BLaER1 treated with 17β-estradiol and CSF1 and Interleukin-3, amounts not matched to agents 10 nM and 100 nM (cell line): ENCODE measurements around the gene TRIM47.
A peak's percentile ranks its signal among the peaks of the same experiment; 100 is the strongest.

Experiments used
- H3K27ac ChIP-seq, 11 experiments: shearing (Covaris generic); formaldehyde crosslinking; 2 replicates each; pipeline ENCODE4 v1.8.1; 2022
- H3K27me3 ChIP-seq, 11 experiments: shearing (Covaris generic); formaldehyde crosslinking; 2 replicates each; pipeline ENCODE4 v1.8.1; 2022
- H3K36me3 ChIP-seq, 11 experiments: shearing (Covaris generic); formaldehyde crosslinking; 2 replicates each; pipeline ENCODE4 v1.8.1; 2022
- H3K4me1 ChIP-seq, 10 experiments: shearing (Covaris generic); formaldehyde crosslinking; 2 replicates each; pipeline ENCODE4 v1.8.1; 2022
- H3K4me2 ChIP-seq, 11 experiments: shearing (Covaris generic); formaldehyde crosslinking; 2 replicates each; pipeline ENCODE4 v1.8.1; 2022
- H3K4me3 ChIP-seq, 10 experiments: shearing (Covaris generic); formaldehyde crosslinking; 2 replicates each; pipeline ENCODE4 v1.8.1; 2022
- H3K9ac ChIP-seq, 11 experiments: shearing (Covaris generic); formaldehyde crosslinking; 2 replicates each; pipeline ENCODE4 v1.8.1; 2022
- H3K9me3 ChIP-seq, 11 experiments: shearing (Covaris generic); formaldehyde crosslinking; replicated peaks in 1 of 11; 2 replicates each; pipeline ENCODE4 v1.8.1; 2022
- H4K20me1 ChIP-seq, 11 experiments: shearing (Covaris generic); formaldehyde crosslinking; 2 replicates each; pipeline ENCODE4 v1.8.1; 2022
- Cebpa-rat ChIP-seq, 11 experiments: shearing (Covaris generic); IDR thresholded peaks; 2 replicates each; pipeline ENCODE4 v1.8.1; 2022

The TRIM47 gene

GRCh38 chr17:75902406-75902805 is 24.0 kb upstream of the TRIM47 start:
- no peak for TF ChIP-seq Cebpa-rat (IDR thresholded peaks at IDR 0.05)

GRCh38 chr17:75901727-75902126 is 23.3 kb upstream of the TRIM47 start:
- Histone ChIP-seq H3K9ac (peak overlapping the region in 3 of 11 experiments; percentile 32 to 86 (median 38); a peak in 1 of 22 replicates), H3K27me3 (no peaks in the 10 kb centered on the region), H3K4me3 (no peak overlapping the region), H3K36me3 (peaks cover 41 to 62% (median 54%) of the 10 kb centered on the region in 11 experiments), H3K4me2 (peak overlapping the region in 1 of 11 experiments; percentile 89; a peak in 2 of 22 replicates), H3K4me1 (peaks cover 39 to 59% (median 46%) of the 10 kb centered on the region in 10 experiments), H3K9me3 (no peaks in the 10 kb centered on the region), H3K27ac (peak overlapping the region in 2 of 11 experiments; percentile 24 to 81; a peak in 4 of 22 replicates), H4K20me1 (peaks cover 0 to 2% (median 0%) of the 10 kb centered on the region in 11 experiments; a peak in 2 of 22 replicates)
- TF ChIP-seq Cebpa-rat (IDR thresholded peaks at IDR 0.05) = no peak

More at GRCh38 chr17:75902406-75902805, 24.0 kb upstream of the TRIM47 start:
- Histone ChIP-seq H3K27ac (peak overlapping the region in 3 of 11 experiments; percentile 20 to 81 (median 24); a peak in 5 of 22 replicates), H4K20me1 (peaks cover 0 to 2% (median 0%) of the 10 kb centered on the region in 11 experiments; a peak in 2 of 22 replicates), H3K27me3 (no peaks in the 10 kb centered on the region), H3K4me1 (peaks cover 34 to 54% (median 41%) of the 10 kb centered on the region in 10 experiments), H3K4me2 (peak overlapping the region in 6 of 11 experiments; percentile 80 to 99 (median 93); a peak in 8 of 22 replicates), H3K9me3 (no peaks in the 10 kb centered on the region), H3K4me3 (no peak overlapping the region), H3K36me3 (peaks cover 41 to 59% (median 54%) of the 10 kb centered on the region in 11 experiments), H3K9ac (peak overlapping the region in 8 of 11 experiments; percentile 3 to 86 (median 41); a peak in 6 of 22 replicates)

- no peak overlapping the region for H3K4me2 ChIP-seq
- peak overlapping the region in 2 of 11 experiments; percentile 19 to 32; a peak in 2 of 22 replicates for H3K9ac ChIP-seq
- H3K4me1 ChIP-seq = peaks cover 33 to 53% (median 41%) of the 10 kb centered on the region in 10 experiments
- no peak overlapping the region for H3K27ac ChIP-seq
- TF ChIP-seq Cebpa-rat (IDR thresholded peaks at IDR 0.05) = no peak
- H3K36me3 ChIP-seq = peaks cover 41 to 62% (median 54%) of the 10 kb centered on the region in 11 experiments
- H3K4me3 ChIP-seq = no peak overlapping the region
- peaks cover 0 to 2% (median 0%) of the 10 kb centered on the region in 11 experiments; a peak in 2 of 22 replicates for H4K20me1 ChIP-seq
- no peaks in the 10 kb centered on the region for H3K27me3 ChIP-seq
- H3K9me3 ChIP-seq = no peaks in the 10 kb centered on the region
These were observed 22.5 kb upstream of the TRIM47 start for GRCh38 chr17:75900691-75901533.

- no peak overlapping the region for H3K27ac ChIP-seq
- H3K9ac ChIP-seq = peak overlapping the region in 3 of 11 experiments; percentile 9 to 29 (median 22); a peak in 3 of 22 replicates
- no peak overlapping the region for H3K4me3 ChIP-seq
- no peaks in the 10 kb centered on the region for H3K9me3 ChIP-seq
- H4K20me1 ChIP-seq = peaks cover 0 to 5% (median 2%) of the 10 kb centered on the region in 11 experiments; a peak in 11 of 22 replicates
- TF ChIP-seq Cebpa-rat (IDR thresholded peaks at IDR 0.05) = no peak
- H3K4me2 ChIP-seq = no peak overlapping the region
- no peaks in the 10 kb centered on the region for H3K27me3 ChIP-seq
- peaks cover 41 to 62% (median 54%) of the 10 kb centered on the region in 11 experiments for H3K36me3 ChIP-seq
- peaks cover 35 to 55% (median 43%) of the 10 kb centered on the region in 10 experiments for H3K4me1 ChIP-seq
These were observed 21.5 kb upstream of the TRIM47 start for GRCh38 chr17:75899767-75900468.

- H3K9me3 ChIP-seq = no peaks in the 10 kb centered on the region
- H3K27me3 ChIP-seq = no peaks in the 10 kb centered on the region
- H3K36me3 ChIP-seq = peaks cover 41 to 62% (median 54%) of the 10 kb centered on the region in 11 experiments
- peaks cover 41 to 60% (median 48%) of the 10 kb centered on the region in 10 experiments for H3K4me1 ChIP-seq
- H3K4me3 ChIP-seq = no peak overlapping the region
- H3K4me2 ChIP-seq = no peak overlapping the region
- H4K20me1 ChIP-seq = peaks cover 0 to 11% (median 8%) of the 10 kb centered on the region in 11 experiments; a peak in 13 of 22 replicates
- H3K9ac ChIP-seq = peak overlapping the region in 1 of 11 experiments; percentile 22; a peak in 1 of 22 replicates
- H3K27ac ChIP-seq = no peak overlapping the region
- TF ChIP-seq Cebpa-rat (IDR thresholded peaks at IDR 0.05) = no peak
These were observed 21.0 kb upstream of the TRIM47 start for GRCh38 chr17:75899353-75899752.

- Histone ChIP-seq H3K36me3 (peaks cover 41 to 62% (median 54%) of the 10 kb centered on the region in 11 experiments), H4K20me1 (peaks cover 0 to 16% (median 13%) of the 10 kb centered on the region in 11 experiments; a peak in 14 of 22 replicates)
- no peak for TF ChIP-seq Cebpa-rat (IDR thresholded peaks at IDR 0.05)
These were observed 20.4 kb upstream of the TRIM47 start for GRCh38 chr17:75898791-75899190.

GRCh38 chr17:75898065-75898464 is 19.7 kb upstream of the TRIM47 start:
- H3K4me3 ChIP-seq = no peak overlapping the region
- peak overlapping the region in 7 of 11 experiments; percentile 10 to 99 (median 95); a peak in 12 of 22 replicates for H3K9ac ChIP-seq
- TF ChIP-seq Cebpa-rat (IDR thresholded peaks at IDR 0.05) = no peak
- H3K4me1 ChIP-seq = peaks cover 43 to 63% (median 50%) of the 10 kb centered on the region in 10 experiments
- no peaks in the 10 kb centered on the region for H3K27me3 ChIP-seq
- H3K9me3 ChIP-seq = no peaks in the 10 kb centered on the region
- H4K20me1 ChIP-seq = peaks cover 2 to 24% (median 20%) of the 10 kb centered on the region in 11 experiments; a peak in 17 of 22 replicates
- H3K27ac ChIP-seq = 0 out of 22 replicates have a peak overlapping the region, but pooled peaks of 1 of the 11 experiments have one; percentile 96
- peaks cover 41 to 64% (median 54%) of the 10 kb centered on the region in 11 experiments for H3K36me3 ChIP-seq
- peak overlapping the region in 9 of 11 experiments; percentile 84 to 100 (median 93); a peak in 8 of 22 replicates for H3K4me2 ChIP-seq

More at GRCh38 chr17:75898791-75899190, 20.4 kb upstream of the TRIM47 start:
- H3K4me1 ChIP-seq = peaks cover 43 to 63% (median 50%) of the 10 kb centered on the region in 10 experiments
- no peak overlapping the region for H3K27ac ChIP-seq
- no peaks in the 10 kb centered on the region for H3K9me3 ChIP-seq
- no peak overlapping the region for H3K4me3 ChIP-seq
- H3K27me3 ChIP-seq = no peaks in the 10 kb centered on the region
- no peak overlapping the region for H3K4me2 ChIP-seq
- peak overlapping the region in 2 of 11 experiments; percentile 93 to 97; a peak in 4 of 22 replicates for H3K9ac ChIP-seq
